Activated CD4-positive, alpha-beta memory T cell treated with anti-CD3 and anti-CD28 coated beads for 36 hours (primary cell): ENCODE results near the gene SETX. TPM values are rescaled to one million over a fixed set of nuclear protein-coding genes. Genes with fewer than 3 reads are reported as not detected.

Experiments used
- CTCF ChIA-PET: fragments of 350-600 bp; sonication (Branson Sonifier 250); formaldehyde crosslinking; loops from one replicate; lab custom pipeline; 2021; ENCODE audit warnings: antibody characterized with exemption, inconsistent platforms; lab: Charles Lee
- POLR2A ChIA-PET: fragments of 350-600 bp; sonication (Branson Sonifier 250); formaldehyde crosslinking; loops from one replicate; lab custom pipeline; 2021; ENCODE audit warnings: antibody characterized with exemption; lab: Charles Lee
- DNase-seq: peaks from one replicate; pipeline ENCODE4 v3.0.0-alpha.2; 2020
- H3K27ac Mint-ChIP-seq: one replicate; pipeline ENCODE4 v1.8.0; 2021; ENCODE audit warnings: mixed read lengths
- H3K27me3 Mint-ChIP-seq: one replicate; pipeline ENCODE4 v1.8.0; 2021; ENCODE audit warnings: mixed read lengths
- H3K36me3 Mint-ChIP-seq: one replicate; pipeline ENCODE4 v1.8.0; 2021; ENCODE audit warnings: mixed read lengths
- H3K4me1 Mint-ChIP-seq: one replicate; pipeline ENCODE4 v1.8.0; 2021; ENCODE audit warnings: low read depth, mixed read lengths
- H3K4me3 Mint-ChIP-seq: one replicate; pipeline ENCODE4 v1.8.0; 2021; ENCODE audit warnings: mild to moderate bottlenecking, mixed read lengths
- H3K9me3 Mint-ChIP-seq: one replicate; pipeline ENCODE4 v1.8.0; 2021; ENCODE audit warnings: mixed read lengths
- intact Hi-C: fragments of 100-400 bp; cut with micrococcal nuclease; formaldehyde crosslinking; loops from one replicate; pipeline ENCODE4 v1.15.1; 2023
- total RNA-seq, 2 experiments: library from RNA; stranded (reverse); gene quantifications; one replicate each; pipeline ENCODE4 v1.2.3, GENCODE V29; 2021

The SETX gene
- total RNA-seq, 2 experiments from 2014 or later, result 41.6 to 42.3 TPM

DNA sequence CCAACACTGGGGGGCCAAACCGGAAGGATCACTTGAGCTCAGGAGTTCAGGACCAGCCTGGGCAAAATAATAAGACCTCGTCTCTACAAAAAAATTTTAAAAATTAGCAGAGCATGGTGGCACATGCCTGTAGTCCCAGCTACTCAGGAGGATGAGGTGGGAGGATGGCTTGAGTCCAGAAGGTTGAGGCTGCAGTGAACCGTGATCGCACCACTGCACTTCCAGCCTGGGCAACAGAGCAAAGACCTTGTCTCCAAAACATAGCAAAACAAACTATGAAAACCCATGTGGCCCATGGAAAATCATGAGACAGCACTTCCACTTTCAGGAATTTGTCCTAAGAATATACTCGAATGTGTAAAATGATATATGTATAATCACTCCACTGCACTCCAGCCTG, 6.1 kb downstream of the SETX start:
- Mint-ChIP-seq H3K4me1 (peaks cover 46% of the 10 kb centered on the region), H3K27ac (peak overlapping the region; percentile 86), H3K9me3 (no peaks in the 10 kb centered on the region), H3K27me3 (no peaks in the 10 kb centered on the region), H3K4me3 (no peak overlapping the region), H3K36me3 (peaks cover 61% of the 10 kb centered on the region)
- DNase-seq, result no peak
- ChIA-PET CTCF (no interaction called here), POLR2A (no interaction called here)
- intact Hi-C loops, result no loop called here

DNA sequence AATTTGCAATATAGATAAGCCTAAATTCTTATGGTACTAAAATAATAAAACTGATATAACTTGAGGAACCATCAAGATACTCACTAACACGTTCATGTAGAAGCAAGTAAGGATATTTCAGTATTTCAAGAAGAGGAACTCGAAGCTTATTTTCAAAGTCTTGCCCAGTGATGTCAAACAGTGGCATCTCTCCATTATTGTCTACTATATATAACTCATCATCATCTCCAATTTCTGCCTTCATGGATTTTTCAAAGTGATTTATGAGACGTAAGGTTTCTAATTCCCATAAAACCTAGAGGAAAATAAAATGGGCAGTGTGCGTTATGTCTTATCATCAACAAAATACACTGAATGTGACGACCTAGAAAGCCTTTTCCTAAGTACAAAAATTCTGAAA, 8.6 kb downstream of the SETX start:
- H3K9me3 Mint-ChIP-seq, result no peaks in the 10 kb centered on the region
- no peaks in the 10 kb centered on the region for H3K27me3 Mint-ChIP-seq
- H3K4me3 Mint-ChIP-seq, result no peak overlapping the region
- intact Hi-C loops, result no loop called here
- H3K36me3 Mint-ChIP-seq, result peaks cover 58% of the 10 kb centered on the region
- peaks cover 29% of the 10 kb centered on the region for H3K4me1 Mint-ChIP-seq
- no peak for DNase-seq
- ChIA-PET POLR2A (no interaction called here), CTCF (no interaction called here)
- H3K27ac Mint-ChIP-seq, result no peak overlapping the region

DNA sequence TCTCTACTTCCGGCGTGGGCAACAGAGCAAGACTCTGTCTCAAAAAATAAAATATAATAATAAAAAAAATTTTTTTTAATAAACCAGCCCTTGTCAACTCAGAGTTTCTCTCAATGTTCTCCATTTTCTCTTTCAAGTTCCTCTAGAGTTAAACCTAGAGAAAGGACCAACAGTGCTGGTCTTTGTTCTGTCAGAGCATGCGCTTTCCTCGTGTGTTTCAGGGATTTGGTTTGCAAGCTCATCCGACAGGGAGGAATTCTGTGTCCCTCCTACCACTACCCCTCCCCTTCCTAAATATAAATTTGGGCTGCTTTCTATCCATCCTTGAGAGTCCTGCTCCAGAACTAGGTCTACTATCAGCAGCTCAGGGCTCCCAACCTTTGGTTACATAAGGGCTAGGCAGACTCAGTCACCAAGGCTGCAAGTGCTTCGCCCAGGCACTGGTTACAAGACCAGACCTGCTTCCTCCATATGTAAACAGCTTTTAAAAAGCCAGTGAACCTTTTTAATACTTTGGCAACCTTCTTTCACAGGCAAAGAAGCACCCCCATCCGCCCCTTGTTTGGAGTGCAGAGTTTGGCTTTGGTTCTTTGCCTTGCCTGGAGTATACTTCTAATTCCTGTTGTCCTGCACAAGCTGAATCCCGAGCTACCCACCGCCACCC, 13.5 kb downstream of the SETX start:
- Mint-ChIP-seq H3K4me1 (peaks cover 14% of the 10 kb centered on the region), H3K27me3 (no peaks in the 10 kb centered on the region), H3K4me3 (no peak overlapping the region), H3K9me3 (no peaks in the 10 kb centered on the region), H3K27ac (no peak overlapping the region), H3K36me3 (peaks cover 52% of the 10 kb centered on the region)
- intact Hi-C loops, result no loop called here
- CTCF ChIA-PET, result no interaction called here
- no peak for DNase-seq
- POLR2A ChIA-PET, result no interaction called here

DNA sequence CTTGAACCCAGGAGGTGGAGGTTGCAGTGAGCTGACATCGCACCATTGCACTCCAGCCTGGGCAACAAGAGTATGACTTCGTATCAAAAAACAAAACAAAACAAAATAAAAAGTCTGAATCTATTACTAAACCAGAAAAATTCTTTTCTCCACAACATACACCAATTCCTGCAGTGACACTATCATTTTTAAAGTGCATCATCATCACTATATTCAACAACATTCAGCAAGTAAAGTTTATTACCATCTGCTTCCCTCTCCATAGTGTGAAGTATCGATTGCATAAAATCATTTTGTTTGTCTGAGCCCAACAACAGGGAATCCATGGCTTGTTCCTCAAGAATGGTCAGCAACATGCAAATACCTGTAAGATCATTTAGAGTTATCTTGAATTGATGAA, 20.4 kb downstream of the SETX start:
- DNase-seq, result no peak
- Mint-ChIP-seq H3K4me1 (peaks cover 8% of the 10 kb centered on the region), H3K9me3 (no peaks in the 10 kb centered on the region), H3K4me3 (no peak overlapping the region), H3K36me3 (peaks cover 65% of the 10 kb centered on the region), H3K27ac (no peak overlapping the region), H3K27me3 (no peaks in the 10 kb centered on the region)
- intact Hi-C loops, result no loop called here
- ChIA-PET CTCF (no interaction called here), POLR2A (no interaction called here)

DNA sequence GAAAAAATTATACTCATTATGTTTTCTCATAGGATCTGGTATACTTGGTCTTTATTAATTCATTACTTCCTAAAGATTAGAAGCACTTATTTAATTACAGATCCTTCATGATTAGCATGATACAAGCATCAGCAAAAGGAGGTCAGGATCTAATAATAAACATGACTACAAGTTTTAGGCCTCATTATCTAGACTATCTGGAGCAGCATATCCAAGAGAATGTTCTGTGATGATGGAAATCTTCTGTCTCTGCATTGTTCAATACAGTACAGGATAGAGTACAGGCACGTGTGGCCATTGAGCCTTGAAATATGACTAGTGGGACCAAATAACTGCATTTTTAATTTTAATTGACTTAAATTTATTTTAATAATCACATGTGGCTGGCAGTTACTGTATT, 21.2 kb downstream of the SETX start:
- CTCF ChIA-PET, result no interaction called here
- Mint-ChIP-seq H3K27me3 (no peaks in the 10 kb centered on the region), H3K27ac (no peak overlapping the region), H3K4me1 (peaks cover 15% of the 10 kb centered on the region), H3K4me3 (no peak overlapping the region), H3K9me3 (peaks cover 2% of the 10 kb centered on the region), H3K36me3 (peaks cover 69% of the 10 kb centered on the region)
- intact Hi-C loops, result no loop called here
- POLR2A ChIA-PET, result no interaction called here
- DNase-seq, result no peak

DNA sequence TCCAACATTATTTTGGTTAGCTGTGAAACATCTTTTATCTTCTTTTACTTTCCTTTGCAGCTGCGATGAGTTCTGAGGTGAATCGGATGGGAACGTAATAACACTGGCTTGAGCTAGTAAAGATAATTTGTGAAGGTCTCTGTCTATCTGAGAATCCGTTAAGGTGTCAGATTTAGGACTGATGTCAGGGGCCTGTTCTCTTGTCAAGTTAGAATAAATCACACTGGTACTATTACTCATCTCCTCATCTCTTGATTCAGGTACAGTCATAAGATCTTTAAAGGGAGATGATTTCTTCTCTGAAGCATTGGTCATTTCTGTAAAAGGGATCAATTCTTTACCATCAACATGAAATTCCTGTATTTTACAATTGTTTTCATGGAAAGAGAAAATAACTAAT, 26.2 kb downstream of the SETX start:
- peaks cover 83% of the 10 kb centered on the region for H3K36me3 Mint-ChIP-seq
- POLR2A ChIA-PET, result no interaction called here
- CTCF ChIA-PET, result no interaction called here
- DNase-seq, result no peak
- intact Hi-C loops, result no loop called here
- H3K9me3 Mint-ChIP-seq, result peaks cover 11% of the 10 kb centered on the region
- peaks cover 48% of the 10 kb centered on the region for H3K4me1 Mint-ChIP-seq
- H3K27ac Mint-ChIP-seq, result peak overlapping the region; percentile 10
- no peaks in the 10 kb centered on the region for H3K27me3 Mint-ChIP-seq
- no peak overlapping the region for H3K4me3 Mint-ChIP-seq

DNA sequence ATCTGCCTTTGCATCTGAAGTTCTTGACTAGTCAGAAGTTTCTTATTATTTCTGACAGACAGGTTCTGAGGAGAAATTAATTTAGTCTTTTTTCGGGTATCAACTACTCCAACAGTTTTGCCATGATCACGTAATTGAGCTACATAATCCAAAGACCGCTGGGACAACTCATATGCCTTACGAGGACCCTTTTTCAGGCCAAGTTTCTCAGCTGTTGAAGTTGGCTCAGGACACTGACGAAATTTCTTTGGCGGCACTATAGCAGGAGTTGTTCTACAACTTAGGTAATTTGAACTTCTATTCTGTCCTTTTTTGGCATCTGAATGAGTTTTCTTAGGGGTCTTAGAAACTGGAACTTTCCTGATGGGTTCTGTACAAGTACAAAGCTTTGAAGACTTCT, 27.2 kb downstream of the SETX start:
- Mint-ChIP-seq H3K27ac (no peak overlapping the region), H3K4me3 (no peak overlapping the region), H3K4me1 (peaks cover 54% of the 10 kb centered on the region), H3K9me3 (peaks cover 11% of the 10 kb centered on the region), H3K36me3 (peaks cover 83% of the 10 kb centered on the region), H3K27me3 (no peaks in the 10 kb centered on the region)
- ChIA-PET CTCF (no interaction called here), POLR2A (no interaction called here)
- intact Hi-C loops, result no loop called here
- DNase-seq, result no peak

DNA sequence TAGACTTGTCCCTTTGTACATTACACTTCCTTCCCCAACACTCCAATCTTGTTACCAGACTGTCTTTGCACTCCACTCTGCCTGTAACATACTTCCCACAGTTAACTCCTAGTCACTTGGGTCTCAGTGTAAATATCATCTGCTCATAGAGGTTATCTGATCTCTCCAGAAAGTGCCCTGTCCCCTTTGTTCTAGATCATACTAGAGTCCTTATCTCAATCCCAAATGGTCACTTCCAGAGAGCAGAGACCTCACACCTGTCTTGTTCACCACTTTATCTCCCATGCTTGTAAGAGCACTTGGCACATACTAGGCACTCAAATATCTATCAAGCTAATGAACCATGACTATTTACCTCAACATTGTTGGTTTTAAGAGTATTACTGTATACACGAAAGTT, 30.4 kb downstream of the SETX start:
- H3K9me3 Mint-ChIP-seq, result peaks cover 11% of the 10 kb centered on the region
- POLR2A ChIA-PET, result no interaction called here
- H3K4me3 Mint-ChIP-seq, result no peak overlapping the region
- intact Hi-C loops, result no loop called here
- H3K4me1 Mint-ChIP-seq, result peaks cover 68% of the 10 kb centered on the region
- no peaks in the 10 kb centered on the region for H3K27me3 Mint-ChIP-seq
- H3K27ac Mint-ChIP-seq, result no peak overlapping the region
- DNase-seq, result no peak
- CTCF ChIA-PET, result interaction anchor here (1.5 kb wide), 1 partner anchor 65 kb away, joined by 3 read pairs; no protein-coding TSS in a partner anchor
- H3K36me3 Mint-ChIP-seq, result peaks cover 62% of the 10 kb centered on the region

DNA sequence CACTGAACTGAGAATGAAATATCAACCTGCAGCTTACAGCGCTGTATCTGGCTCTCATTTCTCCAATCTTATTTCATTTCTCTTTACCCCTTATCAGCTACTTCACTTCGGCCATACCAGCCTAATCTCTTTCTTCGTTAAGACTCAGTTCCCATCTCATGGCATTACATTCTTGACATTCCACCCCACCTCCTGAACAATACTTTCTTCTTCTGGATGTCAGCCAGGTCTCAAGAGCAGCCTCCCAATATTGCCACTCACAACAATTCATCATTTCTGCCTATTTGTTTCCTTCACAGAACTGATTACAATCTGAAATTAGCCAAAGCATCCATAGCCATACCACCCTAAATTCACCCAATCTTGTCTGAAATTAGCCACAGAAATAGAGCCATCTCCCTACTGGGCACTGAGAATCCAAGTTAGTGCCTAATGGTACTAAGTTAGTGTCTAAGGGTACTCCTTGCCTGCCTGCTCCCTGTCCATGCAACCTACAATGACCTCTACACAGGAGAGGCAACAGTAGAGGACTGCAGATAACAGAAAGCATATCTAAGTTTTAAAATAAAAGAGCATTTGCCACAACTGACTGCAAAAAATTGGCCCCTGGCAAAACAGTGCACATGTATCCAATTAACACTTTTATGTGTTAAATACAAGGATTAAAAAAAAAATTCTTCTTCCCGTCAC, 35.2 kb downstream of the SETX start:
- CTCF ChIA-PET, result no interaction called here
- no peak for DNase-seq
- Mint-ChIP-seq H3K36me3 (peaks cover 26% of the 10 kb centered on the region), H3K4me3 (no peak overlapping the region), H3K4me1 (peaks cover 34% of the 10 kb centered on the region), H3K27ac (no peak overlapping the region), H3K27me3 (no peaks in the 10 kb centered on the region), H3K9me3 (no peaks in the 10 kb centered on the region)
- intact Hi-C loops, result no loop called here
- POLR2A ChIA-PET, result no interaction called here

DNA sequence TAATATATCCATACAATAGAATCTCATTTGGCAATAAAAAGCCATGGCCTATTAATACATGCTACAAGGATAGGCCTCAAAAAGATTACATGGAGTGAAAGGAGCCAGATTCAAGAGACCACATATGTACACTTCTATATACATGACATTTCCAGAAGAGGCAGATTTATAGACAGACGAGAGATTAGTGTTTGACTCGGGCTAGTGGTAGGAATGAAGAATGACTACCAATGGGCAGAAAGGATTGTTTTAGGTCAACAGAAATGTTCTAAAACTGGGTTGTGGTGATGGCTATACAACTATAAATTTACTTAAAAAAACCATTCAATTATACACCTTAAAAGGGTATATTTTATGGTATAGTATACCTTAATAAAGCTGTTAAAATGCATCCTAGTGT, 41.9 kb downstream of the SETX start:
- H3K4me1 Mint-ChIP-seq, result peaks cover 10% of the 10 kb centered on the region
- ChIA-PET POLR2A (no interaction called here), CTCF (no interaction called here)
- no peaks in the 10 kb centered on the region for H3K9me3 Mint-ChIP-seq
- DNase-seq, result no peak
- H3K27me3 Mint-ChIP-seq, result no peaks in the 10 kb centered on the region
- intact Hi-C loops, result no loop called here
- no peak overlapping the region for H3K4me3 Mint-ChIP-seq
- no peak overlapping the region for H3K27ac Mint-ChIP-seq
- peaks cover 49% of the 10 kb centered on the region for H3K36me3 Mint-ChIP-seq

DNA sequence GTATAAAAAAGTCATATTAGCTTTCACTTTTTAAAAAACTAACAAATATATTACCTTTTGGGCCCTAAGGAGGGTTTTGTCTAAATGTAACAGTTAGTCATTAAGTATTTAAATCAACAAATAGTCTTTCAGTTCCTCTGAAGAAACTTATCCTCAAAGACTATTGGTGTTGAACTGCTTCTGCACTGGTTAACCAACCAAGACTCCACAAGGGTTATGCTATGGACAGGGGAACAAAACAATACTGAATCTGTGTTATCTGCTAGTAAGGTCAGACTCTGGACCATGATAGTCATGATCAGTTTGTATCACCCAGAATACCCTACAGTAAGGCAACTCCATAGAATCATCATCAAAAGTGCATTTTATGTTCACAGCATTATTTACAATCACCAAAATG, 42.4 kb downstream of the SETX start:
- Mint-ChIP-seq H3K4me3 (no peak overlapping the region), H3K36me3 (peaks cover 51% of the 10 kb centered on the region), H3K4me1 (peaks cover 10% of the 10 kb centered on the region), H3K9me3 (no peaks in the 10 kb centered on the region), H3K27me3 (no peaks in the 10 kb centered on the region), H3K27ac (no peak overlapping the region)
- intact Hi-C loops, result no loop called here
- CTCF ChIA-PET, result no interaction called here
- no peak for DNase-seq
- POLR2A ChIA-PET, result no interaction called here

DNA sequence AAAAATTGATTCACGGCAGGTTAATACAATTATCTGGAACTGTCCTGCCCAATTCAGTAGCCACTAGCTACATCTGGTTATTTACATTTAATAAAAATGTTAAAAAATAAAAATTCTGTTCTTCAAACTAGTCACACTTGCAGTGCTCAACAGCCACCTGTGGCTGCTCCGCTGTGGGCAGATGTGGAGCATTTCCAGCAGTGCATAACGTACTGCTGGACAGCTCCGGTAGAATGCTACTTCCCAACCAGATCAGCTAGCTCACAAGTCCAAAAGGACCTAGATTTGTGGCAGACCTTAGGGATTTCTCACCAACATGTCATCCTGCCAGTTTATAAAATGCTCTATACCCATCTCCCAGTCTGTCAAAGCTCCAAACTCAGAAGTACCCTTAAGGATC, 42.8 kb downstream of the SETX start:
- ChIA-PET POLR2A (no interaction called here), CTCF (interaction anchor here (0.6 kb wide), 1 partner anchor 52 kb away, joined by 3 read pairs; no protein-coding TSS in a partner anchor)
- no peaks in the 10 kb centered on the region for H3K27me3 Mint-ChIP-seq
- H3K27ac Mint-ChIP-seq, result no peak overlapping the region
- no peak for DNase-seq
- H3K9me3 Mint-ChIP-seq, result no peaks in the 10 kb centered on the region
- peaks cover 10% of the 10 kb centered on the region for H3K4me1 Mint-ChIP-seq
- H3K36me3 Mint-ChIP-seq, result peaks cover 51% of the 10 kb centered on the region
- no peak overlapping the region for H3K4me3 Mint-ChIP-seq
- intact Hi-C loops, result no loop called here

DNA sequence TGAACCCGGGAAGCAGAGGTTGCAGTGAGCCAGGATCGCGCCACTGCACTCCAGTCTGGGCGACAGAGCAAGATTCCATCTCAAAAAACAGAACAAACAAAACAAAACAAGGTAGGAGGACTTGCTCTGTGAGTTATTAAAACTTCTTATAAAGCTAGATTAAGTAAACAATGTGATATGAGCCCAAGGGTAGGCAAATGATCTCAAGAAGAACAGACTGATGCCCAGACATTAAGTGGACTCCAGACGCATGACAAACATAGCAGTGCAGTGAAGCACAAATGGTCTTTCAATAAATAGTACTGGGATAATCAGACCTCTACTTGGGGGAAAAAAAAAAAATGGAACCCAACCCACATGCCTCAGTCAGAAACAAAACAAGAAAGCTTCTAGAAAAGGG, 45.7 kb downstream of the SETX start:
- POLR2A ChIA-PET, result interaction anchor here (0.6 to 1.3 kb wide), 2 partner anchors 13 to 30 kb away, joined by 3 to 4 read pairs; no protein-coding TSS in a partner anchor
- no peak for DNase-seq
- Mint-ChIP-seq H3K36me3 (peaks cover 56% of the 10 kb centered on the region), H3K4me3 (no peak overlapping the region), H3K9me3 (no peaks in the 10 kb centered on the region), H3K4me1 (peaks cover 13% of the 10 kb centered on the region), H3K27me3 (no peaks in the 10 kb centered on the region), H3K27ac (no peak overlapping the region)
- CTCF ChIA-PET, result no interaction called here
- intact Hi-C loops, result no loop called here
